GM12875 (cell line): ENCODE results near the gene CASP4.

Source experiments
- H3K4me3 ChIP-seq: one replicate; pipeline ENCODE4 v1.5.1; 2011; ENCODE audit warnings: low read depth, low read length, control low read depth
- CTCF ChIP-seq: IDR thresholded peaks from 2 replicates; pipeline ENCODE4 v1.5.1; 2011; ENCODE audit warnings: low read depth, mild to moderate bottlenecking, control low read depth, inconsistent platforms, low read length, moderate library complexity, borderline replicate concordance; ENCODE audit not compliant: insufficient read depth

The CASP4 gene

GRCh38 chr11:104912102-104912501, 56.3 kb downstream of the CASP4 start:
- no peak for TF ChIP-seq CTCF

GRCh38 chr11:104908186-104908531, 60.2 kb downstream of the CASP4 start:
- TF ChIP-seq CTCF = no peak

More at GRCh38 chr11:104912102-104912501, 56.3 kb downstream of the CASP4 start:
- H3K4me3 ChIP-seq = no peak overlapping the region

GRCh38 chr11:104907521-104908185, 60.7 kb downstream of the CASP4 start:
- TF ChIP-seq CTCF = no peak
- no peak overlapping the region for H3K4me3 ChIP-seq

More at GRCh38 chr11:104908186-104908531, 60.2 kb downstream of the CASP4 start:
- no peak overlapping the region for H3K4me3 ChIP-seq

- no peak for TF ChIP-seq CTCF
- H3K4me3 ChIP-seq = no peak overlapping the region
These were observed 63.1 kb downstream of the CASP4 start for GRCh38 chr11:104905271-104905670.

- no peak overlapping the region for H3K4me3 ChIP-seq
- TF ChIP-seq CTCF = no peak
These were observed 69.1 kb downstream of the CASP4 start for GRCh38 chr11:104899226-104899625.

GRCh38 chr11:104898685-104899013, 69.7 kb downstream of the CASP4 start:
- no peak overlapping the region for H3K4me3 ChIP-seq
- no peak for TF ChIP-seq CTCF

GRCh38 chr11:104897891-104898684, 70.3 kb downstream of the CASP4 start, which contains the start of gene CASP12:
Gene CASP12, minus strand, starts transcription at chr11:104898460.
- TF ChIP-seq CTCF = no peak
- H3K4me3 ChIP-seq = no peak within 1 kb of the TSS
